ENCODE results near the gene STRAP.

- TF ChIP-seq POLR2A (IDR thresholded peaks at IDR 0.05) (no peak), CTCF (IDR thresholded peaks at IDR 0.05) (no peak)
Observed at GRCh38 chr12:15933751-15934150, 51.6 kb downstream of the STRAP start.
